PFSK-1 (cell line): ENCODE data around the gene RHBG.

Experiments
- FOXP2 ChIP-seq: optimal IDR thresholded peaks from 2 replicates; pipeline ENCODE3; 2011; ENCODE audit warnings: borderline replicate concordance, control low read depth, inconsistent platforms; ENCODE audit not compliant: insufficient read depth; ENCODE audit errors: extremely low read length, extremely low read depth
- POLR2AphosphoS5 ChIP-seq: IDR thresholded peaks from 2 replicates; pipeline ENCODE4 v1.6.1; 2012; ENCODE audit warnings: low read depth, mild to moderate bottlenecking, control low read depth, low read length, moderate library complexity
- SIN3A ChIP-seq: IDR thresholded peaks from 2 replicates; pipeline ENCODE4 v1.6.1; 2012; ENCODE audit warnings: mild to moderate bottlenecking, low read length, moderate library complexity, borderline replicate concordance; ENCODE audit not compliant: insufficient read depth
- TAF1 ChIP-seq: IDR thresholded peaks from 2 replicates; pipeline ENCODE4 v1.6.1; 2012; ENCODE audit warnings: low read length, control low read depth, borderline replicate concordance; ENCODE audit not compliant: insufficient read depth
- TF ChIP-seq, protein P1 (sequence below), 2 experiments: IDR thresholded peaks; 2 replicates each; pipeline versions ENCODE4 v1.6.1 to v1.8.0; 2011 to 2012; ENCODE audit warnings: low read depth in 2 of 2, low read length in 2 of 2, control low read depth in 1 of 2, inconsistent platforms in 1 of 2, mild to moderate bottlenecking in 1 of 2, moderate library complexity in 1 of 2; ENCODE audit not compliant: insufficient read depth in 1 of 2

Gene RHBG

DNA sequence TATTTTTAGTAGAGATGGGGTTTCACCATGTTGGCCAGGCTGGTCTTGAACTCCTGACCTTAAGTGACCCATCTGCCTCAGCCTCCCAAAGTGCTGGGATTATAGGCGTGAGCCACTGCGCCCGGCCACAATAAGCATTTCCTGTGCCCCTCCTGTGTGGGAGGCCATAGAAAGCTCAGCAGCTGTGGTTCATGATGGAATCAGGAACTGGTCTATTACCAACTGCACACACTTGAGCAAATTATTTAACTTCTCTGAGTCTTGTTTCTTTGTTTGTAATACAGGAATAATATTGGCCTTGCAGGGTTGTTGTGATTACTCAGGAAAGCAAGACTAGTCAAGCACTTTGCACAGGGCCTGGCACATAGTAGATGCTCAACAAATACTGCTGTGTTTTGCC, 15.0 kb downstream of the RHBG start:
- no peak for TF ChIP-seq POLR2AphosphoS5
- TF ChIP-seq, protein P1, sequence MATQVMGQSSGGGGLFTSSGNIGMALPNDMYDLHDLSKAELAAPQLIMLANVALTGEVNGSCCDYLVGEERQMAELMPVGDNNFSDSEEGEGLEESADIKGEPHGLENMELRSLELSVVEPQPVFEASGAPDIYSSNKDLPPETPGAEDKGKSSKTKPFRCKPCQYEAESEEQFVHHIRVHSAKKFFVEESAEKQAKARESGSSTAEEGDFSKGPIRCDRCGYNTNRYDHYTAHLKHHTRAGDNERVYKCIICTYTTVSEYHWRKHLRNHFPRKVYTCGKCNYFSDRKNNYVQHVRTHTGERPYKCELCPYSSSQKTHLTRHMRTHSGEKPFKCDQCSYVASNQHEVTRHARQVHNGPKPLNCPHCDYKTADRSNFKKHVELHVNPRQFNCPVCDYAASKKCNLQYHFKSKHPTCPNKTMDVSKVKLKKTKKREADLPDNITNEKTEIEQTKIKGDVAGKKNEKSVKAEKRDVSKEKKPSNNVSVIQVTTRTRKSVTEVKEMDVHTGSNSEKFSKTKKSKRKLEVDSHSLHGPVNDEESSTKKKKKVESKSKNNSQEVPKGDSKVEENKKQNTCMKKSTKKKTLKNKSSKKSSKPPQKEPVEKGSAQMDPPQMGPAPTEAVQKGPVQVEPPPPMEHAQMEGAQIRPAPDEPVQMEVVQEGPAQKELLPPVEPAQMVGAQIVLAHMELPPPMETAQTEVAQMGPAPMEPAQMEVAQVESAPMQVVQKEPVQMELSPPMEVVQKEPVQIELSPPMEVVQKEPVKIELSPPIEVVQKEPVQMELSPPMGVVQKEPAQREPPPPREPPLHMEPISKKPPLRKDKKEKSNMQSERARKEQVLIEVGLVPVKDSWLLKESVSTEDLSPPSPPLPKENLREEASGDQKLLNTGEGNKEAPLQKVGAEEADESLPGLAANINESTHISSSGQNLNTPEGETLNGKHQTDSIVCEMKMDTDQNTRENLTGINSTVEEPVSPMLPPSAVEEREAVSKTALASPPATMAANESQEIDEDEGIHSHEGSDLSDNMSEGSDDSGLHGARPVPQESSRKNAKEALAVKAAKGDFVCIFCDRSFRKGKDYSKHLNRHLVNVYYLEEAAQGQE (IDR thresholded peaks at IDR 0.05; ENCODE audit: insufficient read depth in 1 of 2, low read depth in 2 of 2, low read length in 2 of 2): no peak
- TF ChIP-seq TAF1: no peak
- no peak for TF ChIP-seq SIN3A

DNA sequence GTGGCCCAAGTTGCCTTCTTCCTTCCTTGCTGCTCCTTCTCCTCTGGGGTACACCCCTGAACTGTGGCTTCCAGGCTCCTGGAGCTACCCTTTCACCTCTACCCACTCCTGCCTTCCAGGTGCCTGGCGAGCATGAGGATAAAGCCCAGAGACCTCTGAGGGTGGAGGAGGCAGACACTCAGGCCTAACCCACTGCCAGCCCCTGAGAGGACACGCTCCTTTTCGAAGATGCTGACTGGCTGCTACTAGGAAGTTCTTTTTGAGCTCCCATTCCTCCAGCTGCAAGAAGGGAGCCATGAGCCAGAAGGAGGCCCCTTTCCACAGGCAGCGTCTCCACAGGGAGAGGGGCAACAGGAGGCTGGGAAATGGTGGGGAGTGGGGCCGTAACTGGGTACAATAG, 15.6 kb downstream of the RHBG start:
- TF ChIP-seq SIN3A (no peak), TAF1 (no peak), FOXP2 (no peak), POLR2AphosphoS5 (no peak)
- TF ChIP-seq, protein P1 (IDR thresholded peaks at IDR 0.05; ENCODE audit: insufficient read depth in 1 of 2, low read depth in 2 of 2, low read length in 2 of 2): no peak

DNA sequence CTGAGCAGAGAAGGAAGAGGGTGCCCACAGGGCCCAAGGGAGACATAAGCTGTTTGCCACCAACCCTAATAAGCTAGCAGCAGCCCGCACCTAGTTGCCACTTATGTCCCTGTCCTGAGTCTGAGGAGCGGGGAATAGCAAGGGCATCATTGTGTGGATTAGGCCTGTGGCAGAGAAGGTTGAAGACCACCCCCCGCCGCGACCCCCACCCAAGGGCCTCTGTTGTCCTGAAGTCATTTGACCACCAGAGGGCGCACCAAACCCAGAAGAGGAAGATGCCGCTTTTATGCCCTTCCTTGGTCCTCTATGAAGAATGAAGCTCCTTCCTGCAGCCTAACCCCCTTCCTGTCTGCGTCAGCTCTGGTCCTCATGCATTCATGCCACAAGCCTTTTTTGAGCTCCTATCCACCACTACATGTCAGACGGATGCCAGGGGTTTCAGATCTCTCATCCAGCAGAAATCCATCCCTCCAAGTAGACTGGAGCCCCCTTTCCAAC, 16.6 kb downstream of the RHBG start:
- TF ChIP-seq TAF1: no peak
- TF ChIP-seq FOXP2: no peak
- no peak for TF ChIP-seq POLR2AphosphoS5
- no peak for TF ChIP-seq SIN3A
- TF ChIP-seq, protein P1 (IDR thresholded peaks at IDR 0.05; ENCODE audit: insufficient read depth in 1 of 2, low read depth in 2 of 2, low read length in 2 of 2): no peak

DNA sequence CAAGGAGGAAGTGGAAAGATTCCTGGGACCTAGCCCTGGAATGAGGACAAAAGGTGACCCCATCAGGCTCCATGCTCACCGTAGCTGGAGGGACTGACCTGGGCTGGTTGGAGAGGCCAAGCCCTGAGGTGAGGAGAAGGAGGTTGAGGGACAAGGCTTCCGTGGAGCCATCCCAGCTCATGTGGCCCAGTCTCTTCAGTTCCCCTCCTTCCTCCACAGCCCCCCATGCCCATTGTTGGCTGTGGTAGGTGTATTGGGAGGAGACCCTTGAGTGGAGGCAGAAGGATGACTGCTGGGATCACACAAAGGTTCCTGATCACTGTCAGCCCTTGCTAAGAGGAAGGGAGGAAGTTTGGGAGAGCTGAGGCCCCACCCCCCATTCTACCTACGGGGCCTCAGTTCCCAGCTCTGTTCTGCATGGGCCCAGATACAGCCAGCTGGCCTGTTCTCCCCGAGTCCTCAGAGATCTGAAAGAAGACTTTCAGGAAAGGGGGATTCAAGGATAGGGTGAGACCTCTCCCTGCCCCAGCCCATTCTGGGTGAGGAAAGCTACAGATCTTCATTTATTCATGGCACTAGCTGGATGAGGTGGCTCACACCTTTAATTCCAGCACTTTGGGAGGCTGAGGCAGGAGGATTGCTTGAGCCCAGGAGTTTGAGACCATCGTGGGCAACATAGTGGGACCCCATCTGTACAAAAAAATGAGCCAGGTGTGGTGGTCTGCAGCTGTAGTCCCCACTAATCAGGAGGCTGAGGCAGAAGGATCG, 17.3 kb downstream of the RHBG start:
- TF ChIP-seq SIN3A (no peak), POLR2AphosphoS5 (no peak), FOXP2 (no peak), TAF1 (no peak)
- TF ChIP-seq, protein P1 (IDR thresholded peaks at IDR 0.05; ENCODE audit: insufficient read depth in 1 of 2, low read depth in 2 of 2, low read length in 2 of 2): no peak
